GM12878 (cell line): ENCODE measurements around the gene EFTUD2.

Source experiments
- HDAC2 ChIP-seq: fragments of 200-600 bp; sonication (generic); IDR thresholded peaks from 2 replicates; pipeline ENCODE4 v1.6.1; 2017
- MEF2B ChIP-seq: fragments of 450-650 bp; IDR thresholded peaks from 2 replicates; pipeline ENCODE4 v1.6.1; 2018; ENCODE audit warnings: mild to moderate bottlenecking, moderate library complexity; ENCODE audit not compliant: partially characterized antibody, poor library complexity, severe bottlenecking
- POLR2A ChIP-seq: IDR thresholded peaks from 2 replicates; pipeline ENCODE4 v1.6.1; 2011; ENCODE audit warnings: low read depth, mild to moderate bottlenecking, low read length
- ZNF274 ChIP-seq: IDR thresholded peaks from one replicate; pipeline ENCODE4 v1.8.0; 2011; ENCODE audit not compliant: insufficient read length, insufficient read depth
- TF ChIP-seq, protein P1 (sequence below): IDR thresholded peaks from 2 replicates; pipeline ENCODE4 v1.6.1; 2011; ENCODE audit warnings: borderline replicate concordance, low read depth, mild to moderate bottlenecking, moderate library complexity, low read length; ENCODE audit not compliant: insufficient read depth, poor library complexity, severe bottlenecking
- TF ChIP-seq, protein P2 (sequence below), 3 experiments: IDR thresholded peaks in 2 of 3; conservative IDR thresholded peaks in 1 of 3; 2 replicates each; pipeline ENCODE4 v1.5.1; 2011; ENCODE audit warnings: low read depth in 3 of 3, low read length in 3 of 3, mild to moderate bottlenecking in 3 of 3, control low read depth in 2 of 3, moderate library complexity in 2 of 3, inconsistent platforms in 1 of 3, mixed read lengths in 1 of 3; ENCODE audit not compliant: control insufficient read depth in 2 of 3, insufficient read depth in 1 of 3; ENCODE audit errors: extremely low read depth in 1 of 3
- TF ChIP-seq, protein P3 (sequence below): fragments of 450-650 bp; formaldehyde crosslinking; IDR thresholded peaks from 2 replicates; pipeline ENCODE4 v1.4.0; 2022; ENCODE audit warnings: mild to moderate bottlenecking, moderate library complexity
- TF ChIP-seq, protein P4 (sequence below): fragments of 450-650 bp; IDR thresholded peaks from 2 replicates; pipeline ENCODE4 v1.6.1; 2017; ENCODE audit warnings: mild to moderate bottlenecking
- TF ChIP-seq, protein P5 (sequence below): fragments of 150-350 bp; IDR thresholded peaks from 2 replicates; pipeline ENCODE4 v1.6.1; 2016; ENCODE audit warnings: low read depth, low read length

DNA sequence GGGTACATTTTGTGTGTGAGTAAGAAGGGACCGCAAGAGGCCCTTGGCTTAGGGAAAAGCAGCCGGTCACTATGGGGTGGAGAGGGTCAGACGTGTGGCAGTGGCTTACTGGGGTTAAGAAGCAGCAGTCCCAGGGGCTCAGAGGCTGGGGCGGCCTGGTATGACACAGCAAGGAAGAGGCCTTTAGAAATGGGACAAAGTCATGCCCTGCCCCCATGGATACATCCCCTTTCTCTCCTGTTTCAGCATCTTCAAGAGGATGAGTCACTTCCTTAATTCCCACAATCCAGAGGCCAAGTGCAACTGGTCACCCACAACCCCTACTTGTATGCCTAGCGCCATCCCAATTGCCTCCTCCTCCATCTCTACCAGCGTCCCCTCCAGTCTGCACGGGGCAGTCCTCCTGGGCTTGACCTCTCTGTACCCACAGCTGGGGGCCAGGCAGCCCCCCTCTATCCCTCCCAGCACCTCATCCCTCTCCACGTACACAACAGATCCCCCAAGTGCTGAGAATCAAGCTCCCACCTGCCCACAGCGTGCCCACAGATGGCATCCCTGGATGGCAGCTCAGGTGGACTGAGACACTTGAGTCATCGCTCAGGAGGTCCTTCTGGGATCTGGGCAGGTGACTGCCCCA, 6.9 kb upstream of the EFTUD2 start:
- TF ChIP-seq MEF2B (no peak), POLR2A (no peak), HDAC2 (no peak), ZNF274 (no peak)
- TF ChIP-seq, protein P1, sequence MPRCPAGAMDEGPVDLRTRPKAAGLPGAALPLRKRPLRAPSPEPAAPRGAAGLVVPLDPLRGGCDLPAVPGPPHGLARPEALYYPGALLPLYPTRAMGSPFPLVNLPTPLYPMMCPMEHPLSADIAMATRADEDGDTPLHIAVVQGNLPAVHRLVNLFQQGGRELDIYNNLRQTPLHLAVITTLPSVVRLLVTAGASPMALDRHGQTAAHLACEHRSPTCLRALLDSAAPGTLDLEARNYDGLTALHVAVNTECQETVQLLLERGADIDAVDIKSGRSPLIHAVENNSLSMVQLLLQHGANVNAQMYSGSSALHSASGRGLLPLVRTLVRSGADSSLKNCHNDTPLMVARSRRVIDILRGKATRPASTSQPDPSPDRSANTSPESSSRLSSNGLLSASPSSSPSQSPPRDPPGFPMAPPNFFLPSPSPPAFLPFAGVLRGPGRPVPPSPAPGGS: no peak
- TF ChIP-seq, protein P2, sequence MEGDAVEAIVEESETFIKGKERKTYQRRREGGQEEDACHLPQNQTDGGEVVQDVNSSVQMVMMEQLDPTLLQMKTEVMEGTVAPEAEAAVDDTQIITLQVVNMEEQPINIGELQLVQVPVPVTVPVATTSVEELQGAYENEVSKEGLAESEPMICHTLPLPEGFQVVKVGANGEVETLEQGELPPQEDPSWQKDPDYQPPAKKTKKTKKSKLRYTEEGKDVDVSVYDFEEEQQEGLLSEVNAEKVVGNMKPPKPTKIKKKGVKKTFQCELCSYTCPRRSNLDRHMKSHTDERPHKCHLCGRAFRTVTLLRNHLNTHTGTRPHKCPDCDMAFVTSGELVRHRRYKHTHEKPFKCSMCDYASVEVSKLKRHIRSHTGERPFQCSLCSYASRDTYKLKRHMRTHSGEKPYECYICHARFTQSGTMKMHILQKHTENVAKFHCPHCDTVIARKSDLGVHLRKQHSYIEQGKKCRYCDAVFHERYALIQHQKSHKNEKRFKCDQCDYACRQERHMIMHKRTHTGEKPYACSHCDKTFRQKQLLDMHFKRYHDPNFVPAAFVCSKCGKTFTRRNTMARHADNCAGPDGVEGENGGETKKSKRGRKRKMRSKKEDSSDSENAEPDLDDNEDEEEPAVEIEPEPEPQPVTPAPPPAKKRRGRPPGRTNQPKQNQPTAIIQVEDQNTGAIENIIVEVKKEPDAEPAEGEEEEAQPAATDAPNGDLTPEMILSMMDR (IDR thresholded peaks at IDR 0.05 in 2 of 3, conservative IDR thresholded peaks at IDR 0.05 in 1 of 3; ENCODE audit: control insufficient read depth in 2 of 3, extremely low read depth in 1 of 3, insufficient read depth in 1 of 3, low read depth in 3 of 3, low read length in 3 of 3): no peak
- TF ChIP-seq, protein P3, sequence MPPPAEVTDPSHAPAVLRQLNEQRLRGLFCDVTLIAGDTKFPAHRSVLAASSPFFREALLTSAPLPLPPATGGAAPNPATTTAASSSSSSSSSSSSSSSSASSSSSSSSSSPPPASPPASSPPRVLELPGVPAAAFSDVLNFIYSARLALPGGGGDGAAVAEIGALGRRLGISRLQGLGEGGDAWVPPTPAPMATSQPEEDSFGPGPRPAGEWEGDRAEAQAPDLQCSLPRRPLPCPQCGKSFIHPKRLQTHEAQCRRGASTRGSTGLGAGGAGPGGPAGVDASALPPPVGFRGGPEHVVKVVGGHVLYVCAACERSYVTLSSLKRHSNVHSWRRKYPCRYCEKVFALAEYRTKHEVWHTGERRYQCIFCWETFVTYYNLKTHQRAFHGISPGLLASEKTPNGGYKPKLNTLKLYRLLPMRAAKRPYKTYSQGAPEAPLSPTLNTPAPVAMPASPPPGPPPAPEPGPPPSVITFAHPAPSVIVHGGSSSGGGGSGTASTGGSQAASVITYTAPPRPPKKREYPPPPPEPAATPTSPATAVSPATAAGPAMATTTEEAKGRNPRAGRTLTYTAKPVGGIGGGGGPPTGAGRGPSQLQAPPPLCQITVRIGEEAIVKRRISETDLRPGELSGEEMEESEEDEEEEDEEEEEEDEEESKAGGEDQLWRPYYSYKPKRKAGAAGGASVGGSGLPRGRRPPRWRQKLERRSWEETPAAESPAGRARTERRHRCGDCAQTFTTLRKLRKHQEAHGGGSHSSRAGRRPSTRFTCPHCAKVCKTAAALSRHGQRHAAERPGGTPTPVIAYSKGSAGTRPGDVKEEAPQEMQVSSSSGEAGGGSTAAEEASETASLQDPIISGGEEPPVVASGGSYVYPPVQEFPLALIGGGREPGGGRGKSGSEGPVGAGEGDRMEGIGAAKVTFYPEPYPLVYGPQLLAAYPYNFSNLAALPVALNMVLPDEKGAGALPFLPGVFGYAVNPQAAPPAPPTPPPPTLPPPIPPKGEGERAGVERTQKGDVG (CRISPR knock-in tag): no peak
- TF ChIP-seq, protein P4, sequence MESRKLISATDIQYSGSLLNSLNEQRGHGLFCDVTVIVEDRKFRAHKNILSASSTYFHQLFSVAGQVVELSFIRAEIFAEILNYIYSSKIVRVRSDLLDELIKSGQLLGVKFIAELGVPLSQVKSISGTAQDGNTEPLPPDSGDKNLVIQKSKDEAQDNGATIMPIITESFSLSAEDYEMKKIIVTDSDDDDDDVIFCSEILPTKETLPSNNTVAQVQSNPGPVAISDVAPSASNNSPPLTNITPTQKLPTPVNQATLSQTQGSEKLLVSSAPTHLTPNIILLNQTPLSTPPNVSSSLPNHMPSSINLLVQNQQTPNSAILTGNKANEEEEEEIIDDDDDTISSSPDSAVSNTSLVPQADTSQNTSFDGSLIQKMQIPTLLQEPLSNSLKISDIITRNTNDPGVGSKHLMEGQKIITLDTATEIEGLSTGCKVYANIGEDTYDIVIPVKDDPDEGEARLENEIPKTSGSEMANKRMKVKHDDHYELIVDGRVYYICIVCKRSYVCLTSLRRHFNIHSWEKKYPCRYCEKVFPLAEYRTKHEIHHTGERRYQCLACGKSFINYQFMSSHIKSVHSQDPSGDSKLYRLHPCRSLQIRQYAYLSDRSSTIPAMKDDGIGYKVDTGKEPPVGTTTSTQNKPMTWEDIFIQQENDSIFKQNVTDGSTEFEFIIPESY: no peak
- TF ChIP-seq, protein P5, sequence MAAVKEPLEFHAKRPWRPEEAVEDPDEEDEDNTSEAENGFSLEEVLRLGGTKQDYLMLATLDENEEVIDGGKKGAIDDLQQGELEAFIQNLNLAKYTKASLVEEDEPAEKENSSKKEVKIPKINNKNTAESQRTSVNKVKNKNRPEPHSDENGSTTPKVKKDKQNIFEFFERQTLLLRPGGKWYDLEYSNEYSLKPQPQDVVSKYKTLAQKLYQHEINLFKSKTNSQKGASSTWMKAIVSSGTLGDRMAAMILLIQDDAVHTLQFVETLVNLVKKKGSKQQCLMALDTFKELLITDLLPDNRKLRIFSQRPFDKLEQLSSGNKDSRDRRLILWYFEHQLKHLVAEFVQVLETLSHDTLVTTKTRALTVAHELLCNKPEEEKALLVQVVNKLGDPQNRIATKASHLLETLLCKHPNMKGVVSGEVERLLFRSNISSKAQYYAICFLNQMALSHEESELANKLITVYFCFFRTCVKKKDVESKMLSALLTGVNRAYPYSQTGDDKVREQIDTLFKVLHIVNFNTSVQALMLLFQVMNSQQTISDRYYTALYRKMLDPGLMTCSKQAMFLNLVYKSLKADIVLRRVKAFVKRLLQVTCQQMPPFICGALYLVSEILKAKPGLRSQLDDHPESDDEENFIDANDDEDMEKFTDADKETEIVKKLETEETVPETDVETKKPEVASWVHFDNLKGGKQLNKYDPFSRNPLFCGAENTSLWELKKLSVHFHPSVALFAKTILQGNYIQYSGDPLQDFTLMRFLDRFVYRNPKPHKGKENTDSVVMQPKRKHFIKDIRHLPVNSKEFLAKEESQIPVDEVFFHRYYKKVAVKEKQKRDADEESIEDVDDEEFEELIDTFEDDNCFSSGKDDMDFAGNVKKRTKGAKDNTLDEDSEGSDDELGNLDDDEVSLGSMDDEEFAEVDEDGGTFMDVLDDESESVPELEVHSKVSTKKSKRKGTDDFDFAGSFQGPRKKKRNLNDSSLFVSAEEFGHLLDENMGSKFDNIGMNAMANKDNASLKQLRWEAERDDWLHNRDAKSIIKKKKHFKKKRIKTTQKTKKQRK: no peak
